Measurements from ENCODE around the gene RSRP1.

The RSRP1 gene

DNA sequence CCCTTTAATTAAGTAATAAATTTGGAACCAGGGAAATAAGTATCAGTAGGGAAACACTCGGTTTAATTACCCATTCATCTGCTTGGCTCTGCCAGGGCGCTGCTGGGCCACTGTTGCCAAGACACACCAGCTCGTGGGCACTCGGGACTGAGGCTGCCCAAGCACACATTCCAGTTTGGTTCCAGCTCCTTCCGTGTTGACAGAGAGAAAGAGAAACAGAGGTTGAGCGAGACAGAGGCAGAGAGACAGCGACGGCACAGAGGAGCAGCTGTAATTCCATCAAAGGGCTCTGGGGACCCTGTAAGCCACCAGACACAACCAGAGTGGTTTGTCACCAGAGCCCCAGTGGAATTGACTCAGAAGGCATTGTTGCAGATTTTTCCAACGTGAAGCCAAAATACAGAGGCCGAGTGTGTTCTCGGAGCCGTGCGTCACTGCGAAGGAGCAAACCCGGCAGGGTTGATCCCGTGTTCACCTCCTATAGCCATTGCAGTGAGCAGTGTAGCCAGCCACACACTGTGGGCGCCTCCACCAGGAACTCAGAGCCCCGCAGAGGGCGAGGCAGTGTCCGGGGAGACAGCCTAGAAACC, 48.5 kb downstream of the RSRP1 start:
- TF ChIP-seq TAF1 (IDR thresholded peaks at IDR 0.05; ENCODE audit: low read depth, low read length) (no peak), POU2F2 (IDR thresholded peaks at IDR 0.05; ENCODE audit: low read depth, low read length) (no peak), PAX5 (IDR thresholded peaks at IDR 0.05; ENCODE audit: insufficient read depth, low read length, severe bottlenecking) (no peak), POLR2A (IDR thresholded peaks at IDR 0.05; ENCODE audit: low read depth, low read length) (no peak), POLR2AphosphoS5 (IDR thresholded peaks at IDR 0.05; ENCODE audit: low read depth, low read length) (no peak), SPI1 (IDR thresholded peaks at IDR 0.05; ENCODE audit: low read depth, low read length) (no peak)
- FAIRE-seq (peak; percentile 58), DNase-seq (ENCODE audit: insufficient read length, low spot score) (peak; percentile 53)

DNA sequence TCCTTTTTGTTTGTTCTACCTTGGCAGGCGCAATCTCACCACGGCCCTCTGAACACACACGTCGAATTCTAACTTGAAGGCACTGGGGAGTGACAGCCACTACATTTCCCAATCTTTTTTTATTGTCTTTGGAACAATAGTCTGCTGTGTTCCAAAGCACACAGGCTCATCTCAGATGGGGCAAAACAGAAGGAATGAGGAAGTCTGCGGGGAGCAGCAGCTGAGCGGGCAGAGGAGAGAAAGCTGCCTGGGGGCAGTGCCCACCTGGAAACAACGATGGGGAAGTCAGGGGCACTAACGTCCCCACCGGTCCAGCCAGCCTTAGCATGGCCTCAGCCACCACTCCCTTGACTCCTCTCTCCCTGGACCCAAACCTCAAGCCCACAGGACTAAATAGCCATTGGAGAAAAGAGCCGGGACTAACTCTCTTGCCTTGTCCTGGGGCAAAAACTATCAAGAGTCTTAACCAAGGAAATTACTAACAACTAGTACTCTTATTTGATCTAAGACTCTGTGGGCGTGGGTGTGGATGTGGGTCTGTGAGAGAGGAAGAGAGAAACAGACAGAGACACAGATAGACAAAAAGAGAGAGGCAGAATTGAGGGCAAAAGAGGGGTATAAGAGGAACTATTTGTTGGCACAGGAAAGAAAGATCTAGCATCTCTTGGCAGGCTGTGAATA, 49.1 kb downstream of the RSRP1 start:
- FAIRE-seq: no peak
- peak; percentile 36; the same call in 1 of the 2 replicates for TF ChIP-seq SPI1 (IDR thresholded peaks at IDR 0.05; ENCODE audit: low read depth, low read length)
- TF ChIP-seq PAX5 (IDR thresholded peaks at IDR 0.05; ENCODE audit: insufficient read depth, low read length, severe bottlenecking): no peak
- no peak for DNase-seq (ENCODE audit: insufficient read length, low spot score)

DNA sequence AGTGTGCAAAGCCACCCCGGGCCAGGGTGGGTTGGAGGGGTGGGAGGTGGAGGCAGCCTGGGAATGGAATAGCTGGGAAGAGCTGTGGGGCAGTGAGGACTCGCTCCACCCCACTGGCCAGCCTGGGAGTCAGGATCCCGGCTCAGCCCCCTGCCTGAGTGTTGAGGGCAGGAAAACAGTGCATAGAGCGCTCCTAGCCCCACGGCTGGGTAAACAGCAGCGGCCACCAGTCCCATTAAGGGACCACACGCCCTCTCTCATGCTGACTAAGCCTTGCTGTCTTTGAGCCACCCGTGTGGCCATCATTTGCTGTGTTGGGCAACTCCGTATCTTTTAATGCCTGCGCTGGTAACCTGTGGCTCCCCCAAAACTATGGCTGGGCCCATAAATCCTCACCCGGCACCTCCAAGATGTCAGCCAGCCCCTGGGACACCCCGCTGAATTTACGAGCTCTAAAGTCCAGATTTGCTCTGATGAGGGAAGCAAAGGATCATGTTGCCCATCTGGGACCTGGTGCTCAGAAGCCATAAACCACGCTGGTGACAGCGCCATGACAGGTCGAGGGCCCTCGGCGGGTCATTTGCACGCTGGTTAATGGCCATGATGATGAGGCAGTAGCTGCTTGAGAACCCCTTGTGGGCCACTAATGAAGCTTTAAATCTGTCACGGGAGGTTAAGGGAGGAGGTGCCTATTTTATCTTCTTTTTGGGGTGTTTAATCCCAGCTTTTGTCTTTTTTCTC, 49.8 kb downstream of the RSRP1 start:
- TF ChIP-seq POU2F2 (IDR thresholded peaks at IDR 0.05; ENCODE audit: low read depth, low read length): no peak
- TF ChIP-seq SPI1 (IDR thresholded peaks at IDR 0.05; ENCODE audit: low read depth, low read length): no peak
- DNase-seq (ENCODE audit: insufficient read length, low spot score) (no peak), FAIRE-seq (no peak)

DNA sequence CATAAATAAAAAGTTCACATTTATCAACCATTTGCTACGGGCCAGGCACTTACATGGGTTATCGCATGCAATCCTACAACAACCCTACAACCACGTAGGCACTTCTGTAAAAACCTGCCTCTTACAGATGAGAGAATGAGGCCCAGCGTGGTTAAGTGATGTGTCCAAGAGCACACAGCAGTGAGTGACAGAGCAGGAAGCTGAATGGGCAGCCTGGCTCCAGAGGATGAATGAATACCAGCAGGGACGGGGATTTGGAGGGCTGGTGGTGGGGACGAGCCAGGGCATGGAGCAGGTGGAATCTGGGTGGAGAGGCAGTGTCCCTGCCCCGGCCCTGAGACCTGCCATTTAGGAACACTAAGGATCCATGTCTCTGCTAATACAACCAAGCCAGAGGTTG, 50.4 kb downstream of the RSRP1 start:
- FAIRE-seq: no peak
- TF ChIP-seq PAX5 (IDR thresholded peaks at IDR 0.05; ENCODE audit: insufficient read depth, low read length, severe bottlenecking) (no peak), POU2F2 (IDR thresholded peaks at IDR 0.05; ENCODE audit: low read depth, low read length) (no peak), POLR2AphosphoS5 (IDR thresholded peaks at IDR 0.05; ENCODE audit: low read depth, low read length) (no peak), TAF1 (IDR thresholded peaks at IDR 0.05; ENCODE audit: low read depth, low read length) (no peak), SPI1 (IDR thresholded peaks at IDR 0.05; ENCODE audit: low read depth, low read length) (no peak), POLR2A (IDR thresholded peaks at IDR 0.05; ENCODE audit: low read depth, low read length) (no peak)
- no peak for DNase-seq (ENCODE audit: insufficient read length, low spot score)

DNA sequence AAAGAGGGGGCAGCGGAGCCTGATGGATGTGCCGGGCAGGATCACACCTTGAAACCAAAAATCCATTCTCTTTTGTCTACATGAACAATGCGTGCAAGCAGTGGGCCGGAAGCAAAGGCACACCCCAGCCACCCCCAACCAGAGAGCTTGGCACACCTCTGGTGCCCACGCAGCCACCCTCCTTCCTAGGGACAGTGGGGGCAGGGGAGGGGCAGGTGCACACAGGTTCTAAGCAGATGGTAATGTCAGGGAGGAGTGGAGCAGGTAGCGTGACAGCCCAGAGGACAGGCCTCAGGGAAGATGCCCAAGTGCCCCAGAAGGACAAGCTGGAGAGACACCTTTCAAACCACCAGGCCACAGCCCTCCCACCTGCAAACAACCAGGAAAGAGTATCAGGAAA, 51.4 kb downstream of the RSRP1 start:
- TF ChIP-seq POU2F2 (IDR thresholded peaks at IDR 0.05; ENCODE audit: low read depth, low read length): no peak
- no peak for TF ChIP-seq SPI1 (IDR thresholded peaks at IDR 0.05; ENCODE audit: low read depth, low read length)
- TF ChIP-seq PAX5 (IDR thresholded peaks at IDR 0.05; ENCODE audit: insufficient read depth, low read length, severe bottlenecking): no peak
- no peak for TF ChIP-seq POLR2A (IDR thresholded peaks at IDR 0.05; ENCODE audit: low read depth, low read length)
- no peak for TF ChIP-seq TAF1 (IDR thresholded peaks at IDR 0.05; ENCODE audit: low read depth, low read length)
- no peak for FAIRE-seq
- no peak for DNase-seq (ENCODE audit: insufficient read length, low spot score)

DNA sequence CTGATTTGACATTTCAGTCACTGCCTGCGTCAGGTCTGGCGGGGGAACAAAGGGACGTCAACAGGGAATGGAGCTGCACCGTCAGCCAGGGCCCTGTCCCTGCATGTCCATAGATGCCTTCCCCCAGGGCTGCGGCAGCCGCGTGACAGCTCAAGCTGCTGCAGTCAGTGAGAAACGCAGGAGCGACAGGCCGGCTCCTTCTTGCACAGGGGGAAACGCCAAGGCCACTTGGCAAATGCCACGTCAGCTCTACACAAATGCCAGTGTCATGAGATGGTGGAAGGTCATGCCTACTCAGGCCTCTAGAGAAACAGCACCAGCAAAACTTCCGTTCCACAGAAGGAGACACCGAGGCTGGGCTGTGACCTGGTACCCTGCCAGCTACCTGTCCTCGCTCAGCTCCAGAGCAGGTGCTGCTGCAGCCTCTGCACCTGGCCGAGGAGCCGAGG, 52.7 kb downstream of the RSRP1 start:
- TF ChIP-seq POLR2AphosphoS5 (IDR thresholded peaks at IDR 0.05; ENCODE audit: low read depth, low read length) (no peak), POU2F2 (IDR thresholded peaks at IDR 0.05; ENCODE audit: low read depth, low read length) (no peak), TAF1 (IDR thresholded peaks at IDR 0.05; ENCODE audit: low read depth, low read length) (no peak), POLR2A (IDR thresholded peaks at IDR 0.05; ENCODE audit: low read depth, low read length) (no peak), SPI1 (IDR thresholded peaks at IDR 0.05; ENCODE audit: low read depth, low read length) (no peak), PAX5 (IDR thresholded peaks at IDR 0.05; ENCODE audit: insufficient read depth, low read length, severe bottlenecking) (no peak)
- FAIRE-seq: no peak

DNA sequence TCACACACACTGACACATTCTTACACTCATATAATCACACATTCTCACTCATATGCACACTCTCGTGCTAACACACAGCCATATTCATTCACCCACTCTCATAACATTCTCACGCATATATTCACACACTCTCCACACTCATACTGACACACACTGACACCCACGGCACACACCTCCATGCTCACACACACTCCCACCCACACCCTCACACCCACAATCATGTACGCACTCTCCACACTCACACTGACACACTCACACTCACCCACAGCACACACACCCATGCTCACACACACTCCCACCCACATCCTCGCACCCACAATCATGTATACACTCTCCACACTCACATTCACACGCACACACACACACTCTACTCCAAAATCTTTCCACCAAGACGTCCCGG, 53.2 kb downstream of the RSRP1 start:
- TF ChIP-seq SPI1 (IDR thresholded peaks at IDR 0.05; ENCODE audit: low read depth, low read length) (no peak), POLR2AphosphoS5 (IDR thresholded peaks at IDR 0.05; ENCODE audit: low read depth, low read length) (no peak), POU2F2 (IDR thresholded peaks at IDR 0.05; ENCODE audit: low read depth, low read length) (no peak), TAF1 (IDR thresholded peaks at IDR 0.05; ENCODE audit: low read depth, low read length) (no peak), PAX5 (IDR thresholded peaks at IDR 0.05; ENCODE audit: insufficient read depth, low read length, severe bottlenecking) (no peak), POLR2A (IDR thresholded peaks at IDR 0.05; ENCODE audit: low read depth, low read length) (no peak)
- DNase-seq (ENCODE audit: insufficient read length, low spot score) (no peak), FAIRE-seq (no peak)

More for the DNA sequence above, 52.7 kb downstream of the RSRP1 start:
- no peak for DNase-seq (ENCODE audit: insufficient read length, low spot score)

DNA sequence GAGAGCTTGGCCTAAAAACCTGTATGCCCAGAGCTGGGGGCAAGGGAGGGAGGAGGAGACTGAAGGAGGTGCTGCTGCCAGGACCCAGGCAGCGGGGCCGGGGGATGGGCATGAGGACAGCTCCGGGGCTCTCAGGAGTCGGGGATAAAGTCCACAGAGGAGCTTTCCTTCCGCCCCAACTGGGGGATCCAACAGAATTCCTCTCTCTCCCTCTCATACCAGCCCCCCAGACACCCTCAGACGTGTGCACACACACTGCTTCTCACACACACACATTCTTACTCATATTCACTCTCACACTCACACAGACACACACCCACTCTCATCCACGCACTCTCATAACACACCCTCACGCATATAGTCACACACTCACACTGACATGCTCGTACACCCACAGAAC, 54.0 kb downstream of the RSRP1 start:
- DNase-seq (ENCODE audit: insufficient read length, low spot score): no peak
- FAIRE-seq: no peak
- TF ChIP-seq POLR2AphosphoS5 (IDR thresholded peaks at IDR 0.05; ENCODE audit: low read depth, low read length) (no peak), SPI1 (IDR thresholded peaks at IDR 0.05; ENCODE audit: low read depth, low read length) (no peak), POU2F2 (IDR thresholded peaks at IDR 0.05; ENCODE audit: low read depth, low read length) (no peak), TAF1 (IDR thresholded peaks at IDR 0.05; ENCODE audit: low read depth, low read length) (no peak), POLR2A (IDR thresholded peaks at IDR 0.05; ENCODE audit: low read depth, low read length) (no peak), PAX5 (IDR thresholded peaks at IDR 0.05; ENCODE audit: insufficient read depth, low read length, severe bottlenecking) (no peak)

Data from GM12891 (cell line).